Choroid plexus epithelial cell (primary cell): ENCODE data around the gene TMEM43.

Experiments
- DNase-seq: peaks from one replicate; pipeline ENCODE4 v3.0.0-alpha.2; 2010; ENCODE audit warnings: low read depth
- H3K4me3 ChIP-seq: 2 replicates; pipeline ENCODE4 v1.5.1; 2011; ENCODE audit warnings: low read depth, mild to moderate bottlenecking, control low read depth, low read length, moderate library complexity
- TF ChIP-seq, protein P1 (sequence below): conservative IDR thresholded peaks from 2 replicates; pipeline ENCODE4 v1.5.1; 2011; ENCODE audit warnings: low read depth, mild to moderate bottlenecking, control low read depth, inconsistent platforms, low read length, moderate library complexity

The TMEM43 gene

GRCh38 chr3:14127516-14128161 is 2.8 kb downstream of the TMEM43 start:
- no peak for DNase-seq
- no peak overlapping the region for H3K4me3 ChIP-seq

GRCh38 chr3:14128724-14129123 is 3.9 kb downstream of the TMEM43 start:
- TF ChIP-seq, protein P1, sequence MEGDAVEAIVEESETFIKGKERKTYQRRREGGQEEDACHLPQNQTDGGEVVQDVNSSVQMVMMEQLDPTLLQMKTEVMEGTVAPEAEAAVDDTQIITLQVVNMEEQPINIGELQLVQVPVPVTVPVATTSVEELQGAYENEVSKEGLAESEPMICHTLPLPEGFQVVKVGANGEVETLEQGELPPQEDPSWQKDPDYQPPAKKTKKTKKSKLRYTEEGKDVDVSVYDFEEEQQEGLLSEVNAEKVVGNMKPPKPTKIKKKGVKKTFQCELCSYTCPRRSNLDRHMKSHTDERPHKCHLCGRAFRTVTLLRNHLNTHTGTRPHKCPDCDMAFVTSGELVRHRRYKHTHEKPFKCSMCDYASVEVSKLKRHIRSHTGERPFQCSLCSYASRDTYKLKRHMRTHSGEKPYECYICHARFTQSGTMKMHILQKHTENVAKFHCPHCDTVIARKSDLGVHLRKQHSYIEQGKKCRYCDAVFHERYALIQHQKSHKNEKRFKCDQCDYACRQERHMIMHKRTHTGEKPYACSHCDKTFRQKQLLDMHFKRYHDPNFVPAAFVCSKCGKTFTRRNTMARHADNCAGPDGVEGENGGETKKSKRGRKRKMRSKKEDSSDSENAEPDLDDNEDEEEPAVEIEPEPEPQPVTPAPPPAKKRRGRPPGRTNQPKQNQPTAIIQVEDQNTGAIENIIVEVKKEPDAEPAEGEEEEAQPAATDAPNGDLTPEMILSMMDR, result no peak
- no peak for DNase-seq
- no peak overlapping the region for H3K4me3 ChIP-seq

More at GRCh38 chr3:14127516-14128161, 2.8 kb downstream of the TMEM43 start:
- TF ChIP-seq, protein P1, result no peak

- H3K4me3 ChIP-seq, result no peak overlapping the region
- TF ChIP-seq, protein P1, result no peak
- DNase-seq, result no peak
These were observed 4.4 kb downstream of the TMEM43 start for GRCh38 chr3:14129296-14129695.

- DNase-seq, result no peak
- TF ChIP-seq, protein P1, result no peak
- H3K4me3 ChIP-seq, result no peak overlapping the region
These were observed 5.4 kb downstream of the TMEM43 start for GRCh38 chr3:14130230-14130629.

DNA sequence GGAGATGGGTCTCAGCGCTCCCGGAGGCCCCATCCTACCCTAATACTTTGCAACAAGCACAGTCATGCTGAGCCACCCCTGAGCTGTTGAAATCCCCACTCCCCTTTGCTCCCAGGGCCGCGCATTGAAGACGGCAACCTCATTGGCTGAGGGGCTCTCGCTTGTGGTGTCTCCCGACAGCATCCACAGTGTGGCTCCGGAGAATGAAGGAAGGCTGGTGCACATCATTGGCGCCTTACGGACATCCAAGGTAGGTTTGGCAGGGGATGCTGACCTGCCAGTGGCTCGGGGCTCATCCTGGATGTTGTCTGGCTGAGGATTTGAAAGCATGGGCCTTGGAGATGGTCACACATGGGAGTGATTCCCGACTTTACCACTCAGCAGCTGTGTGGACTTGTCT is 5.9 kb downstream of the TMEM43 start:
- no peak for DNase-seq
- TF ChIP-seq, protein P1, result no peak
- H3K4me3 ChIP-seq, result no peak overlapping the region

DNA sequence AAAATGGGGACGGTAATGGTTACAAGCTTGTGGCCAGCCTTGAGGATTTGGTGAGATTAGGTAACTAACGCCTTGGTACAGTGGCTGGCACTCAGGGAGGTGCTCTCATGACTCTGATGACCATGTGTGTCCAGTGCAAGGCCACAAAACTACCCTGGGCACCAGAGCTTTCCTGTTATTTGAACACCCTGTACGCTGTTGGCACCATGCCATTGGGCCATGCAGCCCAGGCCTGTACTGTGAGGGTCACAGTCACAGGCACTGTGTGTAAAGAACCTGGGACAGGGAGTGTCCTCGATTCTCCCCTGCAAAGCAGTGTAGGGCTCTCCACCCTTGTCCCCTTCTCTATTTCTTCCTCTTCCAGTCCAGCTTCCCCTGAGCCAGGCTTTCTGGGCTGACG is 6.3 kb downstream of the TMEM43 start:
- TF ChIP-seq, protein P1, result no peak
- no peak overlapping the region for H3K4me3 ChIP-seq
- DNase-seq, result no peak

DNA sequence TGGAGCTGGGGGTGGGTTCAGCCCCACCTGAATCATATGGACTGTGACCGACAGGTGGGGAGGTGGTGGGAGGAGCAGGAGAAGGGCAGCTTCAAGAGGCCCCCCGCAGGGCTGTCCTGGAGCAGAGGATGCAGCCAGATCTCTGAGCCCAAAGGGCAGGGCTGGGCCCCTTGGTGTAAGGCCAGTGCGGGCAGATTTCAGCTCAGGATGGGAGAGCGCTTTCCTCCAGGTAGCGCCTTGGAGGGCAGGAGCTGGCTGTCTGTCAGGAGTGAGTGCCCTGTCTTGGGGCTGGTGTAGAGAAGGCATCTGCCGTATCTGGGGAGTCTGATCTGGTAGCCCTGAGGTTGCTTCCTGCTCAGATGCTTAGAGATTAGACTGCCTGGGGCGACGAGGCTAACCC is 7.3 kb downstream of the TMEM43 start:
- DNase-seq, result no peak
- H3K4me3 ChIP-seq, result no peak overlapping the region
- TF ChIP-seq, protein P1, result no peak
